GM23338 (cell line): ENCODE measurements around the gene RBCK1. TPM values are rescaled to one million over a fixed set of nuclear protein-coding genes. Genes with fewer than 3 reads are reported as not detected.
A peak's percentile ranks its signal among the peaks of the same experiment; 100 is the strongest.
"Not testable (repeated sequence)": the region's sequence is repeated elsewhere in the genome, so short reads cannot be mapped to it uniquely, and the experiment has no call there.

Experiments used
- ATAC-seq: fragments of 200-7000 bp; cut with Tn5 transposase; 3 replicates; pipeline ENCODE4 v1.9.1; 2020
- DNase-seq: peaks from one replicate; pipeline ENCODE4 v3.0.0-alpha.2; 2015; ENCODE audit warnings: low spot score
- H2AFZ ChIP-seq: fragments of 200-600 bp; sonication (generic); 2 replicates; pipeline ENCODE4 v1.8.0; 2016; ENCODE audit warnings: antibody characterized with exemption, mild to moderate bottlenecking, moderate library complexity
- H3F3A ChIP-seq: fragments of 200-600 bp; sonication (generic); replicated peaks from 2 replicates; pipeline ENCODE4 v1.8.0; 2017; ENCODE audit warnings: antibody characterized with exemption, mixed run types, low read depth
- H3K27ac ChIP-seq: fragments of 200-600 bp; sonication (generic); 2 replicates; pipeline ENCODE4 v1.6.1; 2016; ENCODE audit warnings: low read depth
- H3K27me3 ChIP-seq: fragments of 200-600 bp; sonication (generic); 2 replicates; pipeline ENCODE4 v1.8.0; 2016; ENCODE audit warnings: mild to moderate bottlenecking, mixed run types, moderate library complexity; ENCODE audit not compliant: insufficient read depth
- H3K36me3 ChIP-seq: fragments of 200-600 bp; sonication (generic); 2 replicates; pipeline ENCODE4 v1.8.0; 2016; ENCODE audit warnings: mild to moderate bottlenecking; ENCODE audit not compliant: insufficient read depth
- H3K4me1 ChIP-seq: fragments of 200-600 bp; sonication (generic); 2 replicates; pipeline ENCODE4 v1.8.0; 2016; ENCODE audit warnings: mild to moderate bottlenecking, moderate library complexity; ENCODE audit not compliant: insufficient read depth
- H3K4me2 ChIP-seq: fragments of 200-600 bp; sonication (generic); 2 replicates; pipeline ENCODE4 v1.7.1; 2017; ENCODE audit warnings: mixed run types
- H3K4me3 ChIP-seq: fragments of 200-600 bp; sonication (generic); 2 replicates; pipeline ENCODE4 v1.6.1; 2016; ENCODE audit warnings: mixed run types
- H3K79me2 ChIP-seq: fragments of 200-600 bp; sonication (generic); replicated peaks from 2 replicates; pipeline ENCODE4 v1.8.0; 2017; ENCODE audit warnings: mild to moderate bottlenecking; ENCODE audit not compliant: insufficient read depth
- H3K9me2 ChIP-seq: fragments of 200-600 bp; sonication (generic); 2 replicates; pipeline ENCODE4 v1.8.0; 2017; ENCODE audit not compliant: insufficient read depth
- H4K20me1 ChIP-seq: fragments of 200-600 bp; sonication (generic); replicated peaks from 2 replicates; pipeline ENCODE4 v1.8.0; 2017; ENCODE audit warnings: mild to moderate bottlenecking; ENCODE audit not compliant: insufficient read depth
- H3K27ac Mint-ChIP-seq: 2 replicates; pipeline ENCODE4 v1.8.0; 2020; ENCODE audit warnings: inconsistent platforms, mild to moderate bottlenecking, moderate library complexity, mixed read lengths
- H3K27me3 Mint-ChIP-seq: 3 replicates; pipeline ENCODE4 v1.8.0; 2022; ENCODE audit warnings: low read depth, mild to moderate bottlenecking, moderate library complexity, mixed read lengths, inconsistent platforms; ENCODE audit not compliant: insufficient read depth, poor library complexity
- H3K36me3 Mint-ChIP-seq: 3 replicates; pipeline ENCODE4 v1.8.0; 2021; ENCODE audit warnings: low read depth, mild to moderate bottlenecking, inconsistent platforms, moderate library complexity, mixed read lengths
- H3K4me1 Mint-ChIP-seq: 3 replicates; pipeline ENCODE4 v1.8.0; 2020; ENCODE audit warnings: mild to moderate bottlenecking, inconsistent platforms, mixed read lengths
- H3K4me3 Mint-ChIP-seq: 3 replicates; pipeline ENCODE4 v1.8.0; 2021; ENCODE audit warnings: moderate library complexity, mild to moderate bottlenecking, inconsistent platforms, mixed read lengths
- H3K9me3 Mint-ChIP-seq: 3 replicates; pipeline ENCODE4 v1.8.0; 2020; ENCODE audit warnings: moderate library complexity, mild to moderate bottlenecking, inconsistent platforms, mixed read lengths
- EZH2 ChIP-seq: fragments of 200-600 bp; sonication (generic); IDR thresholded peaks from one replicate; pipeline ENCODE4 v1.8.0; 2017; ENCODE audit warnings: antibody characterized with exemption, mild to moderate bottlenecking, low read depth; ENCODE audit not compliant: unreplicated experiment
- NANOG ChIP-seq: IDR thresholded peaks from 2 replicates; pipeline ENCODE4 v1.6.1; 2016; ENCODE audit warnings: antibody characterized with exemption, borderline replicate concordance
- polyA plus RNA-seq: library from polyadenylated mRNA; unstranded; fragments of >200 nt; fragmentation: Nextera tagmentation; extraction: Ambion mirVana; gene quantifications from 2 replicates; pipeline ENCODE4 v1.2.1, GENCODE V29; 2016
- total RNA-seq: library from RNA; depleted of rRNA; stranded (reverse); fragments of >200 nt; shearing (Covaris generic); gene quantifications from 2 replicates; pipeline ENCODE4 v1.2.3, GENCODE V29; 2014

Gene RBCK1
- total and polyA plus RNA-seq, 2 experiments from 2014 or later, result 52.6 to 56.8 TPM

DNA sequence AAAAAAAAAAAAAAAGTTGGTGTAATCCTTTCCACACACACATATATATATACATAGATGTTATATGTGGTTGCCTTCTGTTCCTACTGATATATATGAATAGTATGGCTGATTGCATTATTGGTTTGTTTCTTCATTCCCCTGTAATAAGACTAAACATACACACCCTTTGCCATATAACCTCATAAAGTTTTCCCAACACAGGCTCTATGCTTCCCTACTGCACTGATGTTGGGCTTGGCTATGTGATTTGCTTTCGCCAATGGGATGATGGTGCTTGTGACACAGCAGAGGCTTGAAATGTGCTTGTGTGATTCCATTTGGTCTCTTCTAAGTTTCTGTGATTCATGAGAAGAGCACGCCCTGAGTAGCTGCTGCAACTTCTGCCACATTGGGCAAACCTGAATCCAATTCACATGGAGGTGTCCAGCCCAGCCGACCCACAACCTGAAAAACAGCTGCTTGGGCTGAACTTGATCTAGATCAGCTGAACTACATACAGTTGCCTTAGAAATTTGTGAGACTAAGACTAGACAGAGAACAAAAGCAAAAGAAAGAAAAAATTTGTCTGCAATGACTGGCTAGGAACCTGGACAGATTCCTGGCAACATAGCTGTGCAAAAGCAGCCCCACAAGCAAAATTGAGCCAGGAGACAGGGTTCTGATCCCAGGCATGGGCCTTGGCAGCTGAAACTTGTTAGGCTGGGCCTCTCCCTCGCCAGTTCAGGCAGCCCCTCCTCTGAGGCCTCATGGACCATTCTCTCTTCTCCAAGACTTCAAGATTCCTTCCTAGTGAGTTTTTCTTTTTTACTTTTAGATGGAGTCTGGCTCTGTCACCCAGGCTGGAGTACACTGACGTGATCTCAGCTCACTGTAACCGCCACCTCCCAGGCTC lies 67.6 kb downstream of the RBCK1 start:
- Mint-ChIP-seq H3K4me3 (no peak overlapping the region), H3K9me3 (peaks cover 30% of the 10 kb centered on the region), H3K27me3 (peaks cover 11% of the 10 kb centered on the region), H3K27ac (peak overlapping the region; percentile 30; the same call in 1 of the 2 replicates), H3K36me3 (peaks cover 53% of the 10 kb centered on the region), H3K4me1 (no peaks in the 10 kb centered on the region; the same call in 2 of the 3 replicates)
- no peak overlapping the region for H3K4me2 ChIP-seq
- H3K4me1 ChIP-seq, result no peaks in the 10 kb centered on the region
- peaks cover 14% of the 10 kb centered on the region; the same call in 1 of the 2 replicates for H4K20me1 ChIP-seq
- no peaks in the 10 kb centered on the region for H3K27me3 ChIP-seq
- H3K27ac ChIP-seq, result 0 out of 2 replicates have a peak overlapping the region, but pooled peaks have one; percentile 32
- H3K4me3 ChIP-seq, result no peak overlapping the region
- H3K79me2 ChIP-seq, result no peaks in the 10 kb centered on the region
- no peak for TF ChIP-seq NANOG
- no peak overlapping the region for H2AFZ ChIP-seq
- H3K36me3 ChIP-seq, result peaks cover 10% of the 10 kb centered on the region
- H3K9me2 ChIP-seq, result no peaks in the 10 kb centered on the region
- peaks cover 7% of the 10 kb centered on the region; the same call in 1 of the 2 replicates for H3F3A ChIP-seq
- ATAC-seq (no peak), DNase-seq (no peak)

DNA sequence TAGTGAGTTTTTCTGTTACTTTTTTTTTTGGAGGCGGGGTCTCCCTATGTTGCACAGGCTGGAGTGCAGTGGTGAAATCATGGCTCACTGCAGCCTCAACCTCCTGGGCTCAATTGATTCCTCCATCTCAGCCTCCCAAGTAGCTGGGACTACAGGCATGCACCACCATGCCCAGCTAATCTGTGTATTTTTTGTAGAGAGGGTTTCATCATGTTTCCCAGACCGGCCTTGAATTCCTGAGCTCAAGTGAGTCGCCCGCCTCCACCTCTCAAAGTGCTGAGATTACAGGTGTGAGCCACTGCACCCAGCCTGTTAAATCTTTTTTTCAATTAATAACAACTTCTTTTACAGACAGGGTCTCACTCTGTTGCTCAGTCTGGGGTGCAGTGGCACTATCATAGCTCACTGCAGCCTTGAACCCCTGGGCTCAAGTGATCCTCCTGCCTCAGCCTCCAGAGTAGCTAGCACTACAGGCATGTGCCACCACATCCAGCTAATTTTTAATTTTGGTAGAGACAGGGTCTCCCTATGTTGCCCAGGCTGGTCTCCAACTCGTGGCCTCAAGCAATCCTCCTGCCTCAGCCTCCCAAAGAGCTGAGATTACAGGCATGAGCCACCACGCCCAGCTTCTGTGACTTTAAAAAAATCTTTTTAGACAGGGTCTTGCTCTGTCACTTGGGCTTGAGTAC lies 68.6 kb downstream of the RBCK1 start:
- Mint-ChIP-seq H3K36me3 (peaks cover 56% of the 10 kb centered on the region), H3K9me3 (peaks cover 23% of the 10 kb centered on the region), H3K27me3 (peaks cover 11% of the 10 kb centered on the region)
- H3K4me1 ChIP-seq, H3K79me2 ChIP-seq, H3K27ac ChIP-seq, H3K27ac Mint-ChIP-seq, H3K4me2 ChIP-seq, H3K4me3 Mint-ChIP-seq, H3K4me1 Mint-ChIP-seq, H2AFZ ChIP-seq, H3K9me2 ChIP-seq, H3K4me3 ChIP-seq, H3K27me3 ChIP-seq, ATAC-seq, DNase-seq: not testable (repeated sequence)
- peaks cover 15% of the 10 kb centered on the region for H3K36me3 ChIP-seq
- peaks cover 11% of the 10 kb centered on the region; the same call in 1 of the 2 replicates for H3F3A ChIP-seq
- H4K20me1 ChIP-seq, result peaks cover 22% of the 10 kb centered on the region; the same call in 1 of the 2 replicates

DNA sequence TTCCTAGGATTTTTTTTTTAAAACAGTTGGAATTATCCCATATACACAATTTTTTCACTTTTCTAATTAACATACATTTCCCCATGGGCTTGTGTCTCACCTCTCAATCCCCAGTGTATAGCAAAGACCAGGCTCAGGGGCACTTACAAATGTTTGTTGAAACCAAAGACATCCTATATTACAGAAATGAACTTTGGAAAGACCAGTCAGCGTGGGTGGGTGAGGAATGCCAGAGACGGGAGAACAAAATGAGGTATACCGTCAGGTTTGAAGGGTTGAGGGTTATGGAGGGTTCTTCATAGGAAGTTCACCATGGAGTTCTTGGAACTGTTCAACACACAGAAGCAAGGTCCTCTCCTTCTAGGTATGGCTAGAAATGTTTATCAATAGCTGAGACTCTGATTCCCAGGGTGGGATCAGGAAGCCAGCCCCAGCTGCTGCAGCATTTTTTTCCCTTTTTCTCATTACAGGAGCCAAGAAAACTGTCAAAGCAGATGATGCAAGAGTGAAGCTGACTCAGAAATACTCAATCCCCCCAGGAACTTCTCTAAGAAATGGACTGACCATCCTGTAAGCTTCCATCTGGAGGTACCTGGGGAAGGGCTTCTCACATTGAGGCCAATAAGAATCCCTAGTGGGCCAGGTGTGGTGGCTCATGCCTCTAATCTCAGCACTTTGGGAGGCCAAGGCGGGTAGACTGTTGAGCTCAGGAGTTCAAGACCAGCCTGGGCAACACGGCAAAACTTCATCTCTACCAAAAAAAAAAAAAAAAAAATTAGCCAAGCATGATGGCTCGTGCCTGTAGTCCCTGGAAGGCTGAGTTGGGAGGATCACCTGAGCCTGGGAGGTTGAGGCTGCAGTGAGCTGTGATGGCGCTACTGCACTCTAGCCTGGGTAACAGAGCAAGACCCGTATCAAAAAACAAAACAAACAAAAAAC lies 70.2 kb downstream of the RBCK1 start:
- H3K9me2 ChIP-seq, result no peaks in the 10 kb centered on the region
- no peaks in the 10 kb centered on the region for H3K4me1 ChIP-seq
- H3K27me3 ChIP-seq, result no peaks in the 10 kb centered on the region
- peaks cover 61% of the 10 kb centered on the region for H3K36me3 Mint-ChIP-seq
- no peak overlapping the region for H3K27ac Mint-ChIP-seq
- H3K36me3 ChIP-seq, result peaks cover 29% of the 10 kb centered on the region
- peaks cover 8% of the 10 kb centered on the region for H3K9me3 Mint-ChIP-seq
- peaks cover 13% of the 10 kb centered on the region for H3K27me3 Mint-ChIP-seq
- no peak overlapping the region for H3K4me3 Mint-ChIP-seq
- peaks cover 37% of the 10 kb centered on the region for H4K20me1 ChIP-seq
- no peaks in the 10 kb centered on the region for H3K4me1 Mint-ChIP-seq
- no peak overlapping the region for H2AFZ ChIP-seq
- no peak for TF ChIP-seq EZH2
- H3K27ac ChIP-seq, result no peak overlapping the region
- H3F3A ChIP-seq, result peaks cover 13% of the 10 kb centered on the region; the same call in 1 of the 2 replicates
- no peak for DNase-seq
- ATAC-seq, result no peak
- no peak overlapping the region for H3K4me3 ChIP-seq
- H3K79me2 ChIP-seq, result no peaks in the 10 kb centered on the region
- no peak overlapping the region for H3K4me2 ChIP-seq
